ENCODE data around the gene NPTN. TPM values are rescaled to one million over a fixed set of nuclear protein-coding genes. Genes with fewer than 3 reads are reported as not detected.

Gene NPTN
- total RNA-seq, 2 donors from 2014 or later: 31.6 to 51.0 TPM

DNA sequence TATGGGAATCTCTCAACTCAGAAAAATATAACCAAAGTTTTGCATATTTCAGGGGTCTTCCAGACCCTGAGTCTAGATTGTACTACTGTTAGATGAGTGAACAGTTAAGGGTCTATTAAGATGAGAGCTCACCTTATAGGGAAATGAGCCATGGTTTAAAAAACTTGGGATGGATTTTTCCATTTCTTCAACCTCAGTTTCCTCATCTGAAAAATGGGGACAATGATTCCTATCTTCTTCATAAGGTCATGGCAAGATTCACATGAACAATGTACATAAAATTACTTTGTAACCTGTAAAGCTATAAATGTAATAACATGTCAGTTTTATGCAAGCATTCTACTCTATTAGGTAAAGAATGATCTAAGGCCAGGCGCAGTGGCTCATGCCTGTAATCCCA lies 28.7 kb downstream of the NPTN start:
- Mint-ChIP-seq H3K9me3 (no peaks in the 10 kb centered on the region), H3K36me3 (ENCODE audit: insufficient read depth in 2 of 2) (no peaks in the 10 kb centered on the region), H3K4me1 (ENCODE audit: low read depth) (peaks cover 29% of the 10 kb centered on the region), H3K27ac (peak overlapping the region; percentile 34), H3K4me3 (no peak overlapping the region), H3K27me3 (ENCODE audit: low read depth) (no peaks in the 10 kb centered on the region)
- DNase-seq (no peak), ATAC-seq (replicated peaks in 1 of 2) (no peak)

DNA sequence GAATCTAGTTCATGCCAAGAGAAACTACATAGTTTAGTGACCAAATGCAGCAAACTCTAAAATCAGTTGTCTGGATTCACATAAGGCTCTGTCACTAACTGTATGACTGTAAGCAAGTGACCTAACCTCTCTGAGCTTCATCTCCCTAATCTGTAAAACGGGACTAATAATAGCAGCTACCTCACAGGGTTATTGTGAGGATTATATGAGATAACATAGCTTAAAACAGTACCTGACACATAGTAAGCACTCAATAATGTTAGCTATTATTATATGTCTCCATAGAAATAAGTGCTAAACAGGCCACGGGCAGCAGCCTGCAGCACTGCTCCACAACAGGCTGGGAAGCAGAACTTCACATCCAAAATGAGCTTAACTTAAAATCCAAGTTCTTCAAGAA lies 30.2 kb downstream of the NPTN start:
- ATAC-seq (replicated peaks in 1 of 2) (no peak), DNase-seq (no peak)
- H3K27me3 Mint-ChIP-seq (ENCODE audit: low read depth): no peaks in the 10 kb centered on the region
- no peak overlapping the region for H3K4me3 Mint-ChIP-seq
- H3K27ac Mint-ChIP-seq: no peak overlapping the region
- H3K36me3 Mint-ChIP-seq (ENCODE audit: insufficient read depth in 2 of 2): no peaks in the 10 kb centered on the region
- peaks cover 17% of the 10 kb centered on the region for H3K4me1 Mint-ChIP-seq (ENCODE audit: low read depth)
- H3K9me3 Mint-ChIP-seq: no peaks in the 10 kb centered on the region

DNA sequence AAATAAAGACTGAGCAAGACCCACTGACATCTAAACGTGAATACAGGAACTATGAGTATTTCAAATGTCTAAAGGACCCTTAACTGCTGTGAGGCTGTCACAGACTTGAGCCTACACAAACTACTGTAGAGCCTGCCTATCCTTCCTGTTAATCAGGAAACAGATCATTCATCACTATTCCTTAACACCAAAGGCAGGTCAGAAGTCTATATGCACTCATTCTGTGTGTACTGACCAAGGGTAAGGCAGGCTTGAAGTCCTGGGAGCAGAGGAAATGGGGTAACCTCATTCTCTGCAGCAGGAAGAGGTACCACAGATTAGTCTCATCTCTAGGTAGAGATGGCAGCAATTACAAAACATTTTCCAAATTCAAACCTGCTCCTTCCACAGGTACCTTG lies 30.7 kb downstream of the NPTN start:
- H3K27me3 Mint-ChIP-seq (ENCODE audit: low read depth): no peaks in the 10 kb centered on the region
- no peaks in the 10 kb centered on the region for H3K9me3 Mint-ChIP-seq
- DNase-seq (no peak), ATAC-seq (replicated peaks in 1 of 2) (no peak)
- H3K4me1 Mint-ChIP-seq (ENCODE audit: low read depth): peaks cover 13% of the 10 kb centered on the region
- no peaks in the 10 kb centered on the region for H3K36me3 Mint-ChIP-seq (ENCODE audit: insufficient read depth in 2 of 2)
- H3K27ac Mint-ChIP-seq: no peak overlapping the region
- no peak overlapping the region for H3K4me3 Mint-ChIP-seq

DNA sequence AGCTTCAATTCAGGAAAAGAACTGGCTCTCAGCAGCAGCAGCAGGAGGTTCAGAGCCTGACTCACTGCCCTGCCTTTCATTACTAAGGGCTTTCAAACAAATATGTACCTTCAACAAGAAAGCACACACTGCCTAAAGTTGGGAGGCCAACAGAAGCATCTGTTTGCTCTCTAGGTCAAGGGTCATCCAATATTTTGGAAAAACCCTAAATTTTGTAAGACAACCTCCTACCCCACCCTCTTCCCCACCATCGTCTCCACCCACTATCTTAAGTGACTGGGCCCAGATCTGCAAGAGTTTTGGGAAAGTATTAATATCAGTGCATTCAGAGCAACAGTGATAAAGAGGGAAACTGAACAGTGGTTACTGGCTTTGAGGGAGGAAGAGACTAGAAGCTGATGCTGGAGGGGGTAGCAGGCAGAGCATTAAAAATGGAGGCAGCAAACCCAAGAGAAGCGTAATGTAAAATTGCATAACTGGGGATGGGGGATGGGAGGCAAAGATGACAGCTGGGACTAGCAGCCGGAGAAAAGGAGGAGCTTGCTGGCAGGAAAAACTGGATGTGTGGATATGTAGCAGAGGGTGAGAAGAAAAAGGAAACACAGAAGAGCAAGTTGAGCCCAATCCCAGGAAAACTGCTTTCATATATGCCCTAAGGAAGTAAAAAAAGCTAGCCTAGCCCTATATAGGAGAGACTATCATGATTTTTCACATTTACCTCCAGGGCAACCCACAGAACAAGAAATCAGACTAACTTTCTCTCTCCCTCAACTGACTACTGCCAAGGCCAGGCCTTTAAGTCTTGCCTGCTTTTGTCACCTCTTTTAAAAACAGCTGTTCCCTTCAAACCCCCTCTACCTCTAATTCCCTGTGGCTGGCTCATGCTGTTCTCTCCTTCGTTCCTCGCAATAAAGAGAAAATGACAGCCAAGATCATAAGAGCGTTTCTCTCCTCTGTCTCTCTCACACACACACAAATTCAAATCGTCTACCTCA lies 31.4 kb downstream of the NPTN start:
- DNase-seq (no peak), ATAC-seq (replicated peaks in 1 of 2) (no peak)
- Mint-ChIP-seq H3K27me3 (ENCODE audit: low read depth) (no peaks in the 10 kb centered on the region), H3K4me1 (ENCODE audit: low read depth) (peaks cover 6% of the 10 kb centered on the region), H3K4me3 (no peak overlapping the region), H3K27ac (no peak overlapping the region), H3K9me3 (no peaks in the 10 kb centered on the region), H3K36me3 (ENCODE audit: insufficient read depth in 2 of 2) (no peaks in the 10 kb centered on the region)

DNA sequence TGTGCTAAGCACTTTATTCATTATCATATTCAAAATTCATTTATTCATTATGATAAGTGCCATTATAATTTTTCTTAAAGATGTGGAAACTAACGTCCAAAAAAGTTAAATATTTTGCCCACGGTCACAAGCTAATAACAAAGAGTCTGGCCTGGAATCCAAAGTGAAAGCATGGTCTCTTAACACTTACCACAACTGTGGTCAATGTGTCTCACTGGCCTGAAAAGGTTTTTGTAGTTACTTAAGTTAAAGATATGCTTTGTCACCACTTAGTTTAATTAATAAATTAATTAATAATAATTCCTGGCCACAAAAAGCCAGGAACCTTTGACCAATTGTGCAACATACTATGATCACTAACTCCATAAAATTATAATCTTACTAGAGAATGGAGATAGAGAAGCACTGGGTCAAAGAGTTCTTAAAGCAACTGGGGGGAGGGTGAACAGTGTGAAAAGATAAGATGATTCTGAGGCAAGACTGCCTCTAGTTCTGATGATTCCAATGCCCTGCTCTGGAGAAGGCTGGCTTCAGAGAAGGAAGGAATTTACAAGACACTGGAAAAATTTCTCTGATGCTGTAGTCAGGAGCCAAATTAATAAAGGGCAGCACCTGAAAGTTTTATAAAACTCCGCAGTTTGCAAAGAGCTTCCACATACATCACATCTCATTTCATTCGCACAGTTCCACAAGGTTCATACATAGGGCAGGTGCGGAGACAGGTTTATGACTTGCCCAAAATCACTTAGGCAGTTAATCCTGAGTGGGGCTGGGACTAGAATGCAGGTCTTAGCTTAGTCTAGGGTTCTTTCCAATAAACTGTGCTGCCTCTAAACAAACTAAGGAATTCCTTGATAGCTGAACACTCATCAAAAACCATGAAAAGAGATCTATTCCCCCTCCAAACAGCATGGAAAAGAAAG lies 32.5 kb downstream of the NPTN start:
- no peak for ATAC-seq (replicated peaks in 1 of 2)
- H3K4me1 Mint-ChIP-seq (ENCODE audit: low read depth): peaks cover 15% of the 10 kb centered on the region
- no peaks in the 10 kb centered on the region for H3K27me3 Mint-ChIP-seq (ENCODE audit: low read depth)
- no peak overlapping the region for H3K4me3 Mint-ChIP-seq
- no peaks in the 10 kb centered on the region for H3K36me3 Mint-ChIP-seq (ENCODE audit: insufficient read depth in 2 of 2)
- H3K9me3 Mint-ChIP-seq: no peaks in the 10 kb centered on the region
- no peak for DNase-seq
- H3K27ac Mint-ChIP-seq: no peak overlapping the region

DNA sequence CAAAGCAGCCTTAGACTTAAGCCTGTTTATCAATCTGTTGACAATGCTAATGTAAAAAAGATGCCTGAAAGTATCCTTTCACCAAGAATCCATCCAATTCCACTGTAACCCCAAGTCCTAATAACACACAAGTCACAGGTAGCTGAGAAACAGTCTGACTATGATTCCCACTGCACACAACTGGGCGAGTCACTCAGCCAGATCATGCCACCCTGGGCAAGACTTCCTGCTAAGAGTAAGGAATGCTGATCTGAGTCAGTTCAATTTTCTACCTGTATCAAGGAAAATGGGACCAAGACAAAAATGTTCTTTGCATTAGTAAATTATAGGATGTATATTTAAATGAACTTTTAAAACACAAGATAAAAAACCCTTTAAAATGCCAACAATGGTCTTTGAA lies 33.3 kb downstream of the NPTN start:
- Mint-ChIP-seq H3K4me1 (ENCODE audit: low read depth) (peaks cover 22% of the 10 kb centered on the region), H3K9me3 (no peaks in the 10 kb centered on the region), H3K27ac (no peak overlapping the region), H3K36me3 (ENCODE audit: insufficient read depth in 2 of 2) (no peaks in the 10 kb centered on the region), H3K27me3 (ENCODE audit: low read depth) (no peaks in the 10 kb centered on the region), H3K4me3 (no peak overlapping the region)
- no peak for ATAC-seq (replicated peaks in 1 of 2)
- no peak for DNase-seq

DNA sequence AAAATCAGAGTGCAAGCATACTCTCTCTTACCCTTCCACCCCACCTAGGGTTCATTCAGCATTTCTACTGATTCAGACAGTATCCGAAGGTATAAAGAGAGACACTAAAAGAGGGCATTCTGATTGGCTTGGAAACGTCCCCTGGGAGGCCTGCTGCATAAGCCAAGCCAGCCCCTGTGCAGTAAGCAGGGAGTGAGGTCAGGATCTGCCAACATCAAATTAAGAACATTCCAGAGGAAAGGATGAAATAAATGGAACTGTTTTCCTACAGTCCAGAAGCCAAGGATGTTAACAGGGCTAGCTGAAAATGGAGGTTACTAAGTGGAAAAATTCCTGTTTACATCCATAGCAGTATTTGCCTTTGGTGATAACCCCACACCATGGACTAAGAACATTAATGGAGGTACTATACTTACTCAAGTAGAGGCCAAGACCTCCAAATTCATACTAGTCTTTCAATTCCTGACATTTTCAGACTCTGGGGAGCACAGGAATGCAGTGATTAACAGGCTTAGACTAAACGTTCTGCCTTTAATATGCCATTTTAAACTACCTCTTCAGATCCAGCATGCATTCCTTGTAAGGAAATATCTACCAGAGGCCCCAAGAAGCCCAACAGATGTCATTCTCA lies 34.5 kb downstream of the NPTN start:
- no peaks in the 10 kb centered on the region for H3K27me3 Mint-ChIP-seq (ENCODE audit: low read depth)
- no peak overlapping the region for H3K4me3 Mint-ChIP-seq
- DNase-seq (no peak), ATAC-seq (replicated peaks in 1 of 2) (no peak)
- no peaks in the 10 kb centered on the region for H3K36me3 Mint-ChIP-seq (ENCODE audit: insufficient read depth in 2 of 2)
- no peak overlapping the region for H3K27ac Mint-ChIP-seq
- no peaks in the 10 kb centered on the region for H3K9me3 Mint-ChIP-seq
- peaks cover 20% of the 10 kb centered on the region for H3K4me1 Mint-ChIP-seq (ENCODE audit: low read depth)

DNA sequence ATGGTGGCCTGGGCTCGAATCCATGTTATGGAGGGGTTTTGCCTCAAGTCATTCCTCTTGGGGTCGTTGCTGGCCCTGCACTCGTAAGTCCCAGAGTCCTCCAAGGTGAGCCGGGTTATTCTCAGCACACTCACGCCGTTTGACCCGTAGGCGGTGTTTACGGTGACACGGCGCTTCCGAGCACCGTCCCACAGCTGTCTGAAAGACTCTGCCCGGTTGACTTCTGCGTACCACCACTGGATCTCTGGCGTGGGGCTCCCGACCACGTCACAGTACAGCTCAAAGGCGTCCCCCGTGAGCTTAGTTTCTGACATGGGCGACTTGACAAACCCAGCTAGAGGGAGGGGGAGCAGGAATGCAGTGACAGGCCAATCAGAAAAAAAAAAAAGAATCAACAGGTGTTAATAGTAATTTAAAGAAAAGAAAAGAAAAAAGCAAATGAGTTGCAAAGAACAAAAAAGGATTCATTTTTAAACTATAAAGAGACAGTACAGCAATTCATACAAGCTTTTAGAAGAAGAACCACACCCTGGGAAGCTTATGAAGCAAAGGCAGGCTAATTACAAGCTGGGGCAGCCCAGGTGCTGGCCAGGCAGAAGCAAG lies 36.1 kb downstream of the NPTN start:
- H3K9me3 Mint-ChIP-seq: no peaks in the 10 kb centered on the region
- H3K36me3 Mint-ChIP-seq (ENCODE audit: insufficient read depth in 2 of 2): no peaks in the 10 kb centered on the region
- no peak overlapping the region for H3K4me3 Mint-ChIP-seq
- ATAC-seq (replicated peaks in 1 of 2) (no peak), DNase-seq (no peak)
- H3K4me1 Mint-ChIP-seq (ENCODE audit: low read depth): peaks cover 20% of the 10 kb centered on the region
- no peaks in the 10 kb centered on the region for H3K27me3 Mint-ChIP-seq (ENCODE audit: low read depth)
- H3K27ac Mint-ChIP-seq: no peak overlapping the region

DNA sequence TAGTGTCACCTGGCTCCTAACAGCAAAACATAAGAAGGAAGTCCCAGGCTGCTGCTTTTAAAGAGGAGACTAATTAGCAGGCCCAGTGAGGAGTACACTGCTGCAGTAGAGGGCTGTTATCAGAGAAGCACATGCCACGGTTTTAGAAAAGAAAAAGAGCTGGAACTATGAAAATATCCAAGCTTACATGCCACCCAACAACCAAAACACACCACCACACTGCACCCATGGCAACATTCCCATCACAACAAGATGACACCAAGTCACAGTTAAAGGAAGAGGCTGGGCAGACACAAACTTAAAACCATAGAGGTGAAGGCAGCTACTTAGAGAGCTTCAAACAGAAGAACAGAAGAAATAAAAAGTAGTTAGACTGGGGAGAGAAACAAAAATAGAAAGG lies 37.0 kb downstream of the NPTN start:
- H3K4me1 Mint-ChIP-seq (ENCODE audit: low read depth): peaks cover 20% of the 10 kb centered on the region
- H3K27ac Mint-ChIP-seq: peak overlapping the region; percentile 13
- DNase-seq (no peak), ATAC-seq (replicated peaks in 1 of 2) (no peak)
- no peaks in the 10 kb centered on the region for H3K9me3 Mint-ChIP-seq
- no peaks in the 10 kb centered on the region for H3K27me3 Mint-ChIP-seq (ENCODE audit: low read depth)
- no peaks in the 10 kb centered on the region for H3K36me3 Mint-ChIP-seq (ENCODE audit: insufficient read depth in 2 of 2)
- H3K4me3 Mint-ChIP-seq: no peak overlapping the region

DNA sequence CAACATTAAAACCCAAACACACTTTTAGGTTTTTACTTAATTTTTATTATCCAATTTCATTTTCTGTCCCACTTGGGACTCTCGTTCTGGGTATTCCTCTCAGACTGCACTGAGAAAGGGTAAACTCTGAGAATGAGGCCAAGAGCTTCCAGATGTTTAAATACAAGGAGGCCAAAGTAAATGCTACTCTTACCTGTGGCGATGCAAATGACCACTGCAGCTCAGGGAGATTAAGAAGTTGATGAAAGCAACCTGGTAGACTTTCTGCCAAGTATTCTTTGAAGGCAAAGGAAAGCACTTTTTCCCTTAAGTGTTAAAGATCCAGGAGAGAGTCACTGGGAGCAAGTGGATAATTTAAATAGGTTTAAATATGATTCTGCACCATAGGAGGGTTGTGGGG lies 39.1 kb downstream of the NPTN start:
- DNase-seq (no peak), ATAC-seq (replicated peaks in 1 of 2) (no peak)
- Mint-ChIP-seq H3K4me1 (ENCODE audit: low read depth) (peaks cover 20% of the 10 kb centered on the region), H3K4me3 (no peak overlapping the region), H3K36me3 (ENCODE audit: insufficient read depth in 2 of 2) (no peaks in the 10 kb centered on the region), H3K27ac (no peak overlapping the region), H3K27me3 (ENCODE audit: low read depth) (no peaks in the 10 kb centered on the region), H3K9me3 (no peaks in the 10 kb centered on the region)

DNA sequence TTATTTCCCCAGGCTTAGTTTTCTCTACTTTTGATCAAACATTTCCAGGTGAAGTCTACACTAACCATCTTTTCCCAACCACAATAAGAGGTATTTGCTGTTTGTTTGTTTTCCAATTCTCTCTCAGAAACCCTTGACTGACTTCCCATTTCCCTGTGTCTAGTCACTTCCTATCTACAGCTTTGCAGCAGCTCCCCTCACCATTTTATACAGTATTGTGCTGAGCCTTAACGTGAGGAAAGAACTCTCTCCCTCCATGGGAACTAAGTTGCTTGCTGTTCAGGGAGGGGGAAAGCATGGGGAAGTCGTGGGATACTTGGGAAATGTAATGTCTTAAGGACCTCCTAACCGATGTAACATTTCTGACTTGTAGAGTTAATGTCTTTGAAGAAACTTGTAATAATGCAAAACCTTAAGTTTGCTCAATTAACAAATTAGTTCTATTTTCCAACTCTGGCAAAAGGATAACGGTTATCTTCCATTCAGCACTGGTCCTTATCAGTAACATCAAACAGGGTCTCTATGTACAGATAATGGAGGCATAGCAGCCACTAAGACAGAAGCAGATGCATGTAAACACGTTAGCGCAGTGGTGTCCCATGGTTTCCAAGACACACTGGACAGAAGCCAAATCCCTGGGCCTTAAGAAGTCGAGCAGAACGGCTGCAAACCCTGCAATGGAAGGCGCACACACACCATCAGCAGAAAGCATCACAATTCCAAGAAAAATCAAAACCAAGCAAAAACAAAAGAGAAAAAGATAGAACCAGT lies 39.7 kb downstream of the NPTN start:
- peaks cover 2% of the 10 kb centered on the region in 2 donors for H3K36me3 Mint-ChIP-seq (ENCODE audit: insufficient read depth in 2 of 2)
- peaks cover 20% of the 10 kb centered on the region for H3K4me1 Mint-ChIP-seq (ENCODE audit: low read depth)

DNA sequence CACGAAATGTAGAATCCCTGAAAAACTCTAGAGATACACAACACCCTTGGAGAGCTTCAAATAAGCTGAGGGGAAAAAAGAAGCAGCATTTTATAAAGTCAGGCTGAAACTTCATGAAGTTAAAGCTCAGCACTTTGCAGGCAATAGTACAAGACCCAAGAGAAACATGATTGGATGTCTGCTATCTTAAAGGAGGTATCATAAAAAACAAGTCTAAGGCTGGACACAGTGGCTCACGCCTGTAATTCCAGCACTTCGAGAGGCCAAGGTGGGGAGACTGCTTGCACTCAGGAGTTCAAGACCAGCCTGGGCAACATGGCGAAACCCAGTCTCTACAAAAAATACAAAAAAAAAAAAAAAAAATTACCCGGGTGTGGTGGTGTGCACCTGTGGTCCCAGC lies 42.9 kb downstream of the NPTN start:
- no peak overlapping the region for H3K4me3 Mint-ChIP-seq
- no peaks in the 10 kb centered on the region for H3K9me3 Mint-ChIP-seq
- H3K4me1 Mint-ChIP-seq (ENCODE audit: low read depth): peaks cover 7% of the 10 kb centered on the region
- H3K27ac Mint-ChIP-seq: no peak overlapping the region
- peaks cover 2 to 5% of the 10 kb centered on the region in 2 donors for H3K36me3 Mint-ChIP-seq (ENCODE audit: insufficient read depth in 2 of 2)
- ATAC-seq (replicated peaks in 1 of 2): no peak
- DNase-seq: no peak
- no peaks in the 10 kb centered on the region for H3K27me3 Mint-ChIP-seq (ENCODE audit: low read depth)

More for the DNA sequence above, 39.7 kb downstream of the NPTN start:
- H3K27me3 Mint-ChIP-seq (ENCODE audit: low read depth): no peaks in the 10 kb centered on the region
- no peak overlapping the region for H3K27ac Mint-ChIP-seq
- DNase-seq (no peak), ATAC-seq (replicated peaks in 1 of 2) (no peak)
- H3K9me3 Mint-ChIP-seq: no peaks in the 10 kb centered on the region
- H3K4me3 Mint-ChIP-seq: no peak overlapping the region
